ENCODE measurements around the gene LIN52. TPM values are rescaled to one million over a fixed set of nuclear protein-coding genes. Genes with fewer than 3 reads are reported as not detected.

The LIN52 gene
- total RNA-seq, 2 donors from 2014 or later: 16.4 to 19.0 TPM

DNA sequence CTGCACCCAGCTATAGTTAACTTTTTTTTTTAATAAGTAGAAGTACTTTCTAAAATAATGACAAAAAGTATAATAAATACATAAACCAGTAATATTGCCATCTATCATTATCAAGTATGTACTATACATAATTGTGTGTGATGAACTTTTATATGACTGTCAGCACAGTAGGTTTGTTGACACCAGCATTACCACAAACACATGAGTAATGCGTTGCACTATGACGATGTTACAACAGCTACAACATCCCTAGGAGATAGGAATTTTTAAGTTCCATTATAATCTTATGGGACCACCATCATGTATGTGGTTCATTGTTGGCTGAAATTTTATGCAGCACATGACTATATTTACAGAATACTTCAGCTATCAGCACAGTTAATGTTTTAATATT is 91.6 kb downstream of the LIN52 start:
- Histone ChIP-seq H3K9me3 (ENCODE audit: control insufficient read depth, low read length) (no peaks in the 10 kb centered on the region), H3K27me3 (ENCODE audit: control insufficient read depth, insufficient read depth, low read length, poor library complexity, severe bottlenecking) (no peaks in the 10 kb centered on the region), H3K4me1 (ENCODE audit: control insufficient read depth, insufficient read depth, low read length) (no peaks in the 10 kb centered on the region), H3K4me3 (ENCODE audit: low read length) (no peak overlapping the region), H3K9ac (ENCODE audit: extremely low read depth, low read length, poor library complexity, severe bottlenecking) (no peak overlapping the region), H3K27ac (ENCODE audit: low read depth, low read length) (no peak overlapping the region), H3K36me3 (ENCODE audit: control insufficient read depth, insufficient read depth, low read length) (no peaks in the 10 kb centered on the region)
- TF ChIP-seq, protein P1, sequence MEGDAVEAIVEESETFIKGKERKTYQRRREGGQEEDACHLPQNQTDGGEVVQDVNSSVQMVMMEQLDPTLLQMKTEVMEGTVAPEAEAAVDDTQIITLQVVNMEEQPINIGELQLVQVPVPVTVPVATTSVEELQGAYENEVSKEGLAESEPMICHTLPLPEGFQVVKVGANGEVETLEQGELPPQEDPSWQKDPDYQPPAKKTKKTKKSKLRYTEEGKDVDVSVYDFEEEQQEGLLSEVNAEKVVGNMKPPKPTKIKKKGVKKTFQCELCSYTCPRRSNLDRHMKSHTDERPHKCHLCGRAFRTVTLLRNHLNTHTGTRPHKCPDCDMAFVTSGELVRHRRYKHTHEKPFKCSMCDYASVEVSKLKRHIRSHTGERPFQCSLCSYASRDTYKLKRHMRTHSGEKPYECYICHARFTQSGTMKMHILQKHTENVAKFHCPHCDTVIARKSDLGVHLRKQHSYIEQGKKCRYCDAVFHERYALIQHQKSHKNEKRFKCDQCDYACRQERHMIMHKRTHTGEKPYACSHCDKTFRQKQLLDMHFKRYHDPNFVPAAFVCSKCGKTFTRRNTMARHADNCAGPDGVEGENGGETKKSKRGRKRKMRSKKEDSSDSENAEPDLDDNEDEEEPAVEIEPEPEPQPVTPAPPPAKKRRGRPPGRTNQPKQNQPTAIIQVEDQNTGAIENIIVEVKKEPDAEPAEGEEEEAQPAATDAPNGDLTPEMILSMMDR (conservative IDR thresholded peaks at IDR 0.05): no peak
- Mint-ChIP-seq H3K27ac (no peak overlapping the region), H3K36me3 (ENCODE audit: low read depth) (peaks cover 6% of the 10 kb centered on the region), H3K27me3 (ENCODE audit: insufficient read depth) (no peaks in the 10 kb centered on the region), H3K4me1 (no peaks in the 10 kb centered on the region), H3K9me3 (no peaks in the 10 kb centered on the region), H3K4me3 (no peak overlapping the region)
- no peak for DNase-seq
- 80 to 86% methylated on average over 2 of the region's 2 CpGs for WGBS, 2 experiments (ENCODE audit: insufficient coverage in 1 of 2, insufficient read length in 1 of 2)

DNA sequence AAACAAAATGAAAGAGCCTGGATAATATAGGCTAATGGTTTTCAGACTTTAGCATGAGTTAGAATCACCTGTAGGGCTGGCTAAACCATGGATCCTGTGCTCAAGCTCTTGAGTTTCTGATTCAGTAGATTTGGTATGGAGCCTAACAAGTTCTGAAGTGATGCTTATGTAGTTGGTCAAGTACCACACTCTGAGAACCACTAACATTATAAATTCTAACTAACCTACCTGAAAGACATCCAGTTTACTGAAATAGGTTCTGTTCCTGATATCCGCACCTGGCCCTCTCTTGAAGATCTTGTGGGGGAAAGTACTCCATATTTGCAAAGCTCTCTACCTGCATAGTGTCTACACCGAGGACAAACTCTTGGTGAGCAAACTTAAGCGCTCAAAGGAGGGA is 95.1 kb downstream of the LIN52 start:
- Mint-ChIP-seq H3K36me3 (ENCODE audit: low read depth) (peaks cover 17% of the 10 kb centered on the region), H3K27ac (no peak overlapping the region), H3K9me3 (no peaks in the 10 kb centered on the region), H3K4me3 (no peak overlapping the region), H3K4me1 (no peaks in the 10 kb centered on the region), H3K27me3 (ENCODE audit: insufficient read depth) (no peaks in the 10 kb centered on the region)
- no peaks in the 10 kb centered on the region for H3K36me3 ChIP-seq (ENCODE audit: control insufficient read depth, insufficient read depth, low read length)
- H3K9ac ChIP-seq (ENCODE audit: extremely low read depth, low read length, poor library complexity, severe bottlenecking): no peak overlapping the region
- no peaks in the 10 kb centered on the region for H3K4me1 ChIP-seq (ENCODE audit: control insufficient read depth, insufficient read depth, low read length)
- H3K27ac ChIP-seq (ENCODE audit: low read depth, low read length): no peak overlapping the region
- H3K4me3 ChIP-seq (ENCODE audit: low read length): no peak overlapping the region
- H3K27me3 ChIP-seq (ENCODE audit: control insufficient read depth, insufficient read depth, low read length, poor library complexity, severe bottlenecking): no peaks in the 10 kb centered on the region
- no peaks in the 10 kb centered on the region for H3K9me3 ChIP-seq (ENCODE audit: control insufficient read depth, low read length)
- WGBS, 2 experiments (ENCODE audit: insufficient coverage in 1 of 2, insufficient read length in 1 of 2): 40% methylated on average over 1 of the region's 3 CpGs; no CpG with 5 or more reads in 1 of the 2 experiments
- no peak for DNase-seq
- TF ChIP-seq, protein P1 (conservative IDR thresholded peaks at IDR 0.05): no peak

GRCh38 chr14:74190927-74191575 is 106.3 kb downstream of the LIN52 start:
- no peaks in the 10 kb centered on the region for H3K36me3 ChIP-seq (ENCODE audit: control insufficient read depth, insufficient read depth, low read length)
- no peak overlapping the region for H3K4me3 ChIP-seq (ENCODE audit: low read length)
- Mint-ChIP-seq H3K36me3 (ENCODE audit: low read depth) (peaks cover 9% of the 10 kb centered on the region), H3K4me1 (no peaks in the 10 kb centered on the region), H3K4me3 (no peak overlapping the region), H3K9me3 (no peaks in the 10 kb centered on the region), H3K27me3 (ENCODE audit: insufficient read depth) (no peaks in the 10 kb centered on the region), H3K27ac (no peak overlapping the region)
- TF ChIP-seq, protein P1 (conservative IDR thresholded peaks at IDR 0.05): no peak
- no peak overlapping the region for H3K9ac ChIP-seq (ENCODE audit: extremely low read depth, low read length, poor library complexity, severe bottlenecking)
- H3K9me3 ChIP-seq (ENCODE audit: control insufficient read depth, low read length): no peaks in the 10 kb centered on the region
- WGBS, 2 experiments (ENCODE audit: insufficient coverage in 1 of 2, insufficient read length in 1 of 2): 90 to 93% methylated on average over 3 of the region's 3 CpGs
- H3K27ac ChIP-seq (ENCODE audit: low read depth, low read length): no peak overlapping the region
- no peak for DNase-seq
- no peaks in the 10 kb centered on the region for H3K27me3 ChIP-seq (ENCODE audit: control insufficient read depth, insufficient read depth, low read length, poor library complexity, severe bottlenecking)
- no peaks in the 10 kb centered on the region for H3K4me1 ChIP-seq (ENCODE audit: control insufficient read depth, insufficient read depth, low read length)
